ENCODE data around the gene SNX2.

DNA sequence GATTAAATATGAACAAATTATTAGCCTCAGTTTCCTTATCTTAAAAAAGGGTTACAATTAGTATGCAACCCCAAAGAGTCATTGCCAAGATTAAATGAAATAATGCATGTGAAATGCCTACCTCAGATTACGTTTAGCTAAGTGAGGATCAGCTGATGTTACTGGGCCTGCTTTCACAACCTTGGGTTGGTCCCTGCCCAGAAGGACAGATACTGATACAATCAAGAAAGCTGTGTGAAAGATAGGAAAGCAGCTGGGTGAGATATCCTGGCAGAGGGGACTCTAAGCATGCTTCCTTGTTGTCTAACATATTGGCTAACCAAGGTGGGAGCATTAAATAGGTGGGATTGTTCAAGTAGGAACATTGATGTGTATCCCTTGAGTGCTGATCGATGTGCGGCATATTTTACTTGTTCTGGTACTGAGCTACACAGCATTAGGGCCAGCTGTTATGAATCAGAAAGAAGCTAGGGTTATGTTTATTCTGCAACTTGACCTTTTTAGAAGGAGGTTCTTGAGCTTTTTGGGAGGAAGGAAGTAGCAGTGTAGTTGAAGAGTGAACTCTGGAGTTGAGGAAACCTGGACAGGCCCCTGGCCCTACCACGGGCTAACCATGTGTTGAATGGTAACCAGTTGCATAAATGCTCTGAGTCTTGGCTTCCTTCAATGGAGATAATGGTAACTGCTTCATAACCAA, 99.4 kb downstream of the SNX2 start:
- TF ChIP-seq GTF2F1 (IDR thresholded peaks at IDR 0.05; ENCODE audit: low read depth, low read length) (no peak), POLR2A (conservative IDR thresholded peaks at IDR 0.05) (no peak), EZH2 (IDR thresholded peaks at IDR 0.05; ENCODE audit: borderline replicate concordance, low read depth, low read length) (no peak), JUNB (CRISPR knock-in tag; conservative IDR thresholded peaks at IDR 0.05) (no peak), EP300 (IDR thresholded peaks at IDR 0.05; ENCODE audit: low read length) (no peak), ZNF717 (CRISPR knock-in tag; IDR thresholded peaks at IDR 0.05) (no peak), RAD51 (IDR thresholded peaks at IDR 0.05; ENCODE audit: borderline replicate concordance, low read depth) (no peak)
- TF ChIP-seq, protein P1, sequence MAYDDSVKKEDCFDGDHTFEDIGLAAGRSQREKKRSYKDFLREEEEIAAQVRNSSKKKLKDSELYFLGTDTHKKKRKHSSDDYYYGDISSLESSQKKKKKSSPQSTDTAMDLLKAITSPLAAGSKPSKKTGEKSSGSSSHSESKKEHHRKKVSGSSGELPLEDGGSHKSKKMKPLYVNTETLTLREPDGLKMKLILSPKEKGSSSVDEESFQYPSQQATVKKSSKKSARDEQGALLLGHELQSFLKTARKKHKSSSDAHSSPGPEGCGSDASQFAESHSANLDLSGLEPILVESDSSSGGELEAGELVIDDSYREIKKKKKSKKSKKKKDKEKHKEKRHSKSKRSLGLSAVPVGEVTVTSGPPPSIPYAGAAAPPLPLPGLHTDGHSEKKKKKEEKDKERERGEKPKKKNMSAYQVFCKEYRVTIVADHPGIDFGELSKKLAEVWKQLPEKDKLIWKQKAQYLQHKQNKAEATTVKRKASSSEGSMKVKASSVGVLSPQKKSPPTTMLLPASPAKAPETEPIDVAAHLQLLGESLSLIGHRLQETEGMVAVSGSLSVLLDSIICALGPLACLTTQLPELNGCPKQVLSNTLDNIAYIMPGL (CRISPR knock-in tag; IDR thresholded peaks at IDR 0.05), result no peak
- TF ChIP-seq, protein P2, sequence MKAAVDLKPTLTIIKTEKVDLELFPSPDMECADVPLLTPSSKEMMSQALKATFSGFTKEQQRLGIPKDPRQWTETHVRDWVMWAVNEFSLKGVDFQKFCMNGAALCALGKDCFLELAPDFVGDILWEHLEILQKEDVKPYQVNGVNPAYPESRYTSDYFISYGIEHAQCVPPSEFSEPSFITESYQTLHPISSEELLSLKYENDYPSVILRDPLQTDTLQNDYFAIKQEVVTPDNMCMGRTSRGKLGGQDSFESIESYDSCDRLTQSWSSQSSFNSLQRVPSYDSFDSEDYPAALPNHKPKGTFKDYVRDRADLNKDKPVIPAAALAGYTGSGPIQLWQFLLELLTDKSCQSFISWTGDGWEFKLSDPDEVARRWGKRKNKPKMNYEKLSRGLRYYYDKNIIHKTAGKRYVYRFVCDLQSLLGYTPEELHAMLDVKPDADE (conservative IDR thresholded peaks at IDR 0.05; ENCODE audit: control insufficient read depth, low read depth, low read length), result no peak
- TF ChIP-seq, protein P3, sequence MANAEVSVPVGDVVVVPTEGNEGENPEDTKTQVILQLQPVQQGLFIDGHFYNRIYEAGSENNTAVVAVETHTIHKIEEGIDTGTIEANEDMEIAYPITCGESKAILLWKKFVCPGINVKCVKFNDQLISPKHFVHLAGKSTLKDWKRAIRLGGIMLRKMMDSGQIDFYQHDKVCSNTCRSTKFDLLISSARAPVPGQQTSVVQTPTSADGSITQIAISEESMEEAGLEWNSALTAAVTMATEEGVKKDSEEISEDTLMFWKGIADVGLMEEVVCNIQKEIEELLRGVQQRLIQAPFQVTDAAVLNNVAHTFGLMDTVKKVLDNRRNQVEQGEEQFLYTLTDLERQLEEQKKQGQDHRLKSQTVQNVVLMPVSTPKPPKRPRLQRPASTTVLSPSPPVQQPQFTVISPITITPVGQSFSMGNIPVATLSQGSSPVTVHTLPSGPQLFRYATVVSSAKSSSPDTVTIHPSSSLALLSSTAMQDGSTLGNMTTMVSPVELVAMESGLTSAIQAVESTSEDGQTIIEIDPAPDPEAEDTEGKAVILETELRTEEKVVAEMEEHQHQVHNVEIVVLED (CRISPR knock-in tag; IDR thresholded peaks at IDR 0.05), result no peak

Measured in K562 (cell line).